Endothelial cell of umbilical vein (primary cell): ENCODE results near the gene DDR2.

Source experiments
- CTCF ChIP-seq, 2 donors: IDR thresholded peaks; 1 replicate in 1 of 2; 2 replicates in 1 of 2; pipeline ENCODE4 v1.5.1; 2011; ENCODE audit warnings: low read length in 2 of 2, mild to moderate bottlenecking in 2 of 2, moderate library complexity in 2 of 2, control low read depth in 1 of 2, inconsistent platforms in 1 of 2, low read depth in 1 of 2; ENCODE audit not compliant: insufficient read depth in 1 of 2; ENCODE audit errors: extremely low read depth in 1 of 2
- EZH2 ChIP-seq: IDR thresholded peaks from 2 replicates; pipeline ENCODE4 v1.6.1; 2012; ENCODE audit warnings: borderline replicate concordance, low read depth, mild to moderate bottlenecking, moderate library complexity, low read length, inconsistent platforms; ENCODE audit not compliant: severe bottlenecking
- MYC ChIP-seq: IDR thresholded peaks from one replicate; pipeline ENCODE4 v1.6.1; 2011; ENCODE audit warnings: mild to moderate bottlenecking, low read depth, low read length
- POLR2A ChIP-seq: IDR thresholded peaks from 2 replicates; pipeline ENCODE4 v1.6.1; 2012; ENCODE audit warnings: low read depth, mild to moderate bottlenecking, control low read depth, low read length
- POLR2AphosphoS5 ChIP-seq: IDR thresholded peaks from 2 replicates; pipeline ENCODE4 v1.6.1; 2012; ENCODE audit warnings: low read depth, mild to moderate bottlenecking, control low read depth, low read length, moderate library complexity; ENCODE audit not compliant: insufficient read depth

GRCh38 chr1:162662013-162662412 lies 29.7 kb downstream of the DDR2 start:
- no peak for TF ChIP-seq CTCF (IDR thresholded peaks at IDR 0.05; ENCODE audit: extremely low read depth in 1 of 2, insufficient read depth in 1 of 2, low read depth in 1 of 2, low read length in 2 of 2)
- TF ChIP-seq POLR2A = no peak
- no peak for TF ChIP-seq POLR2AphosphoS5
- TF ChIP-seq EZH2 = no peak
- no peak for TF ChIP-seq MYC
